Upper lobe of right lung (tissue), 1 donor: ENCODE data around the gene MYORG. TPM values are rescaled to one million over a fixed set of nuclear protein-coding genes. Genes with fewer than 3 reads are reported as not detected.

Experiments
- ATAC-seq: fragments of 200-7000 bp; cut with Tn5 transposase; one replicate; pipeline ENCODE4 v1.9.1; 2020; ENCODE audit warnings: mild to moderate bottlenecking, moderate library complexity
- DNase-seq: peaks from one replicate; pipeline ENCODE4 v3.0.0-alpha.2; 2020
- H3K27ac ChIP-seq: fragments of 200-600 bp; one replicate; pipeline ENCODE4 v1.8.0; 2022
- H3K27me3 ChIP-seq: fragments of 200-600 bp; one replicate; pipeline ENCODE4 v1.8.0; 2022; ENCODE audit warnings: mild to moderate bottlenecking
- H3K36me3 ChIP-seq: fragments of 200-600 bp; one replicate; pipeline ENCODE4 v1.8.0; 2022
- H3K4me1 ChIP-seq: fragments of 200-600 bp; one replicate; pipeline ENCODE4 v1.8.0; 2022
- H3K4me3 ChIP-seq: fragments of 200-600 bp; one replicate; pipeline ENCODE4 v1.8.0; 2022; ENCODE audit warnings: mild to moderate bottlenecking
- H3K9me3 ChIP-seq: fragments of 200-600 bp; one replicate; pipeline ENCODE4 v1.8.0; 2022
- CTCF ChIP-seq: fragments of 200-600 bp; IDR thresholded peaks from one replicate; pipeline ENCODE4 v1.8.0; 2022; ENCODE audit warnings: antibody characterized with exemption
- intact Hi-C: fragments of 100-400 bp; cut with DNase I; formaldehyde crosslinking; loops from one replicate; pipeline ENCODE4 v1.11.0; 2022
- total RNA-seq: library from RNA; stranded (reverse); fragmentation: NEBNext Ultra II Directional; extraction: Animal tissue kit (Norgen Biotek cat#: 25700); gene quantifications from one replicate; pipeline ENCODE4 v1.2.1, GENCODE V29; 2021
- donor health status: DM: no; HTN: yes; CAD: no; lungs with severe emphysema.

MYORG gene
- total RNA-seq, 1 donor from 2014 or later: 6.9 TPM

- H3K36me3 ChIP-seq: no peaks in the 10 kb centered on the region
- no peak for DNase-seq
- H3K27me3 ChIP-seq: peaks cover 11% of the 10 kb centered on the region
- H3K4me1 ChIP-seq: peaks cover 13% of the 10 kb centered on the region
- H3K4me3 ChIP-seq: no peak overlapping the region
- H3K9me3 ChIP-seq: no peaks in the 10 kb centered on the region
- TF ChIP-seq CTCF: no peak
- intact Hi-C loops: no loop called here
- H3K27ac ChIP-seq: peak overlapping the region; percentile 37
- no peak for ATAC-seq
These were observed 1.7 kb downstream of the MYORG start for GRCh38 chr9:34374905-34375552.

DNA sequence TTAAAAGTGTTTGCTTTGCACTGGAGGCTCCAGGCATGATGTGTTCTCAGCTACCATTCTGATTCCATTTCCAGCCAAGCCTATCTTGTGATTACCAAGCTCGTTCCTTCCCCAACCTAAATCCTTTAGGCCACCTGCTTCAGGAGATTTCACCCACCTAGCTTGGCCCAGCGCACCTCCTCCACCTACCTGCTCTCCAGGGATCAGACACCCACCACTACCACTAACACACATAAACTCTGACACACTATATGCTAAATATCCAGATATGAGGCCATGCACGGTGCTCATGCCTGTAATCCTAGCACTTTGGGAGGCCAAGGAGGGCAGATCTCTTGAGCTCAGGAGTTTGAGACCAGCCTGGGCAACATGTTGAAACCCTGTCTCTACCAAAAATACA lies 2.4 kb downstream of the MYORG start:
- Histone ChIP-seq H3K4me3 (no peak overlapping the region), H3K27me3 (peaks cover 11% of the 10 kb centered on the region), H3K4me1 (peaks cover 10% of the 10 kb centered on the region), H3K27ac (no peak overlapping the region), H3K9me3 (no peaks in the 10 kb centered on the region), H3K36me3 (no peaks in the 10 kb centered on the region)
- intact Hi-C loops: no loop called here
- no peak for DNase-seq
- no peak for ATAC-seq
- TF ChIP-seq CTCF: no peak

- H3K9me3 ChIP-seq: no peaks in the 10 kb centered on the region
- H3K27ac ChIP-seq: no peak overlapping the region
- ATAC-seq (no peak), DNase-seq (no peak)
- intact Hi-C loops: no loop called here
- H3K36me3 ChIP-seq: no peaks in the 10 kb centered on the region
- TF ChIP-seq CTCF: no peak
- H3K4me1 ChIP-seq: peaks cover 10% of the 10 kb centered on the region
- H3K4me3 ChIP-seq: no peak overlapping the region
- H3K27me3 ChIP-seq: peaks cover 11% of the 10 kb centered on the region
These were observed 2.9 kb downstream of the MYORG start for GRCh38 chr9:34373749-34374148.

DNA sequence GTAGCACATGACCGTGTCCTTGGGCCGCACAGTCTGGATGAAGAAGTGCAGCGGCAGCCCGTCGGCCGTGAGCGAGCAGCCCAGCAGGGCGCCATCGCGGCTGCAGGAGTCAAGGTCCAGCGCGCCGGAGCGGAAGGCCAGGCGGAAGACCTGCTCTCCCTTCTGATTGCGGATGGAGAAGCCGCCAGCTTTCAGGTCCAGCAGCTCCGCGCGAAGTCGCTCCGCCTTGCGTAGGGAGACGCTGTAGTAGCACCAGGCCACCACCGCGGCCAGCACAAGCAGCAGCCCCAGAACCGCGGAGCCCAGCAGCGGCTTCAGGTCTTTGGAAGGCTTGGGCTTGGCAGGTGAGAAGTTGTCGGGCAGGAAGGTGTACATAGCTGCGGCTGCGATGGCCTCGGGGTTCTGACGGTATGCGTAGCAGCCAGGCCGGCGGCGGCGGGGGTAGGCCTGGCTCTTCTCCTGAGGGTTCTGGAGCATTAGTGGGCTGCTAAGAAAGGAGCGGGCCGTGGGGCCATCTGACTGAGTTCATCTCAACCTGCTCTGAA lies 4.2 kb downstream of the MYORG start:
- ATAC-seq (no peak), DNase-seq (no peak)
- no peaks in the 10 kb centered on the region for H3K9me3 ChIP-seq
- H3K27ac ChIP-seq: no peak overlapping the region
- H3K4me3 ChIP-seq: no peak overlapping the region
- intact Hi-C loops: no loop called here
- H3K36me3 ChIP-seq: no peaks in the 10 kb centered on the region
- peaks cover 11% of the 10 kb centered on the region for H3K27me3 ChIP-seq
- H3K4me1 ChIP-seq: peaks cover 7% of the 10 kb centered on the region
- no peak for TF ChIP-seq CTCF

DNA sequence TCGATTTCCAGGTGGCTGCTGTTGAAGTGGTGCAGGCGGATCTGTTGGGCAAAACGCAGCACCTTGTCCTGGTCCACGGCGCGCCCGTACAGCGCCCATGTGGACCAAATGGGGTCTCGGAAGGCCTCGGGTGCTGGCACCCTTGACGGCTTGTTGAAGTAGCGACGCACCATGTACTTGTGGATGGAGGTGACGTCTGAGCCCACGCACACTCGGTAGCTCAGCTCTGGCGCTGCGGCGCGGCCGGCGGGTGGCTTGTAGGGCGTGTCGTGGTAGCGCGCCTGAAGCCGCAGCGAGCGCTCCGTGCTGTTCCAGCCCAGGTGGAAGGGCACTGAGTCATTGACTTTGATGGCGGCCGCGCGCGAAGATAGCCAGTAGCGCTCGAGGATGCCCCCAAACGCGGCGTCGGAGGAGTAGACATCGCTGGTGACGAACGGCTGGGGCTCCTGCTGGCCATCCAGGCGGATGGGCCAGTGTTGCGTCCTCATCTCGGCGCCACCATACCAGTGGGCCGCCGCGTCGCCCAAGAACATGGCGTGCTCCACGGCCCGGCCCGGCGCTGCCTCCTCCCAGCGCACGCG lies 4.7 kb downstream of the MYORG start:
- H3K27ac ChIP-seq: no peak overlapping the region
- H3K9me3 ChIP-seq: no peaks in the 10 kb centered on the region
- no peak overlapping the region for H3K4me3 ChIP-seq
- no peak for TF ChIP-seq CTCF
- H3K4me1 ChIP-seq: peaks cover 5% of the 10 kb centered on the region
- intact Hi-C loops: no loop called here
- ATAC-seq (no peak), DNase-seq (no peak)
- H3K27me3 ChIP-seq: peaks cover 11% of the 10 kb centered on the region
- no peaks in the 10 kb centered on the region for H3K36me3 ChIP-seq
